Hematopoietic multipotent progenitor cell treated with erythropoietin and hydrocortisone succinate and interleukin-3 and kit ligand, for 8 days (in vitro differentiated cells): ENCODE results near the gene MAD2L1.
"Not testable (repeated sequence)": the region's sequence is repeated elsewhere in the genome, so short reads cannot be mapped to it uniquely, and the experiment has no call there.

Source experiments
- DNase-seq: peaks from one replicate; pipeline ENCODE4 v3.0.0-alpha.2; 2015

Gene MAD2L1

DNA sequence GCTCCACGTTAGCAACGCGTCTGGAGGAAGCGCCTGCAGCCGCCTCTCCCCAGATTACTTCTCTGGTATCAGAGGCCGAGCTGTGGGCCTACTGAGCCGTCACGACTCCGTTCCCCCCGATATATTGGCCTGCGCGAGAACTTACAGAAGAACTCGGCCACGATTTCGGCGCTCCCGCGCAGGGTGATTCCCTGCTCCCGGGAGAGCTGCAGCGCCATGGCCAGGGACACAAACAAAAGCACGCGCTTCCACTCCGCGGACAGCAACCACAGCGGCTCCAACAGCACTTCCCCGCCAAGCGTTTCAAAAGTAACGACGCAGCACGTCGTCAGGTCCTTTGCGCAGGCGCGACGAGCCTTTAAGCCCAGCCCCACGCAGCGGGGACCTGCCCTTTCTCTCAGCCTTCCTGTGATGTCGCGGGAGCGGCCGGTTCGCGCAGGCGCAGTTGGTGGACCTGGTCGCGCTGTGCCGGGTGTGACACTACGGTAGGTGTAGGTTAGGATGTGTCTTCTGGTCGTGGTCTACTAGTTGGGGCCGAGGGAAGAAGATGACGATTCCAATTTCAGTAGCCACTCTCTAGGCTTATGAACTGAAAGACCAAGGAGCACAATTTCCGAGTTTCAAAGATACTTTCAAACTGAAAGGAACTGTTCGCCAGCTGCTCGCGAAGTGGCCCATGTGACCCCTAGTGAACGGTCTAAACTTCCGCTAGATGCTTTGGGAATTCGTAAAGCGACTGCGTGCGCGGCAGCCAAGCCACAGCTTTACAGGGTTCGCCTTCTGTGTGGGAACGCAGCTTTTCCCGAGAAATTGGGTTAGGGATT, at the start of gene MAD2L1:
TSS of gene MAD2L1 (minus strand) at position 332 of the 824 bp plus-strand sequence. CDS start at position 218, 114 bp downstream.
- DNase-seq: peak; percentile 99

DNA sequence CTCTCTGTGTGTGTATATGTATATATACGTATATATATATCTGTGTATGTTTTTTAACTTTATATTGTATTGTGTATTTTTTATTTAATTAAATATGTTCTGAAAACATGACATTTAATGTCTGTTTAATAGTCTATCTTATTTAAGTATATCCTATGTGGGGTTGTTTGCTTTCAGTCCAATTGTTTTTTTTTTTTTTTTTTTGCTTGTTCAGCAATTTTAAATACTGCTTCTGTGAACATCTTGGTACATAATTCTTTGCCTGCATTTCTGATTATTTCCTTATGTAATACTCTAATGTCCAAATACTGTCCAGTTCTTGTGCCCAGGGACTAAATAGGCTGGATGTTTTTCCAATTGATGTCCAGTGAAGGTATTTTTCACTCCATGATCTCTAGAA, 45.1 kb upstream of the MAD2L1 start:
- no peak for DNase-seq

DNA sequence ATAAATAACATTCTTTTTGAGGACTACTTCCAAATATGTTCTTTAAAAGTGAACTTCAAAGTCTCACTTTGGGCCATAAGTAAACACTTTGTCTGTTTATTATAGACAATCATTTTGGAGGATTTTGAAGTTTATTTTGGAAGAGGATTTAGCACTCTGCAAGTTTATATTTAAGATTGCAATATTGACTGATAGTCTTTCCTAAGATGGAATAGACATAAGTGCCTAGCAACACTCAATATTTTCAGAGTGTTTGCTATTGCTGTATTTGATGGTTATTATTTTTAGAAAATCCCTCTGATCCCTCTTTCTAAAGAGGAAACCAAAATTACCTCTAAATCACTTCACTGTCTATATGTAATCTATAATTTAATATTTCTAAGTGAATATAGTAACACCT, 42.8 kb upstream of the MAD2L1 start:
- DNase-seq: no peak

DNA sequence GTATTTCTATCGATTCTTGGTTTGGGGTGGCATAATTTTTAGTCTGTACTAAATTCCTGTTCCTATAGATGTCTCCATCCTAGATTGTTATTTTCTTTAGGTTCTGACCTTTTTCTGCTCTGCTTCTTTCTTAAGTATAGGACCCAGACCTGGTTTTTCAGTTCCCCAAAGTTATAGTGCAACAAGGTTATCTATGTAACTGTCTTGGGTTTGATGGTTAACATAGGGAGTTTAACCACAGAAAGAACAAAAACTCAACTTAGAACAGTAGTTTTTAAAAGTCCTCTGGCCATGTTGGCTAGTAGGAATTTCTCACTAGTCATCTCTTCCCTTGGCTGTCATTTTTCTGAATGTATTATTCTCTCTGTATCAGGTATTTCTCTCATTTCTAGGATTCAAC, 38.8 kb upstream of the MAD2L1 start:
- DNase-seq: no peak

DNA sequence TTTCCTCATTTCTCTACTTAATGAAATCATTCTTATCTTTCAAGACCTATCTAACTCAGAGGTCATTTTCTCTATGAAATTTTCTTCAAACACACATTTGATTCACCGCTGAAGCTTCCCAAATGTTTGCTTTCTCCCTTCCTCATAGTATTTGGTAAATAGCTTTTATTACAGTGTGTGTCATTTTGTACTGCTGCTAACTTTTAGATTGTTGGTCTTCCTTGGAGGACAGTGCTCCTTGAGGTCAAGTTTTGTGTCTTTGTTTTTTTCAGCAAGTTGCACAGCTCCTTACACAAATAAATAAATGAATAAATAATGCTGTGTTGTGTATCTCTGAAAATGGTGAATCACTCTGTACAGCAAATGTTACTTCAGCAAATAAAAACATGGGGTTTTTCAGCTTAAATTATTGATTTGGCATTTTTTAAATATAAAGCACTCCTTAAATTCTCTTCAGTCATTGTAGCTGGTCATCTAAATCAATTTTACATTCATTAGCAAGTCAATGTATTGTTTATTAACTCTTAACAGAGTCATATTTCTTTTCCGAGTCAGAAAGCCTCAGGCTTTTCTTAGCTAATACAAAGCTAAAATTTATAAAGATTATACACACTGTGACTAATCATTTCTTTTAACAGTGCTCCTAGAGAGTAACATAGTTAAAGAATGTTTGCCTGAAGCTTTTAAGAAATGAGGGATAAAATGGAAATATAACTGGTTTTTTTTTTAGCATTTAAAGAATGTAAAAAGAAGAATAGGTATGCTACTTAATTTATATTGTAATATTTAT, 30.1 kb upstream of the MAD2L1 start:
- no peak for DNase-seq

DNA sequence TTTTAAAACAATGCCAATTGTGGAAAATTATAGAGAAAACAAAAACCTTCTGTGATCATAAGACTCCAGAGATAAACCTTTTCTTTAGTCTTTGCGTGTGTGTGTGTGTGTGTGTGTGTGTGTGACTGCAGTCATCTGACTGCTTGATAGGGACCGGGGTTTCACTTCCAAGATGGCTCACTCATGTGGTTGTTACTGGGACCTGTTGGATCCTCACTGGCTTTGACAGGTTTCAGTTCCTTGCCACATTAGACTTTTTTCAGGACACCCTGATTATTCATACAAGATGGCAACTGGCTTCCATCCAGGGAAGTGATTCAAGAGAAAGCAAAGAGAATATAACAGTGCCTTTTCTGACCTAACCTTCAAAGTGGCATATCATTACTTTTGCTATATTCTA, 21.9 kb upstream of the MAD2L1 start:
- DNase-seq: no peak

DNA sequence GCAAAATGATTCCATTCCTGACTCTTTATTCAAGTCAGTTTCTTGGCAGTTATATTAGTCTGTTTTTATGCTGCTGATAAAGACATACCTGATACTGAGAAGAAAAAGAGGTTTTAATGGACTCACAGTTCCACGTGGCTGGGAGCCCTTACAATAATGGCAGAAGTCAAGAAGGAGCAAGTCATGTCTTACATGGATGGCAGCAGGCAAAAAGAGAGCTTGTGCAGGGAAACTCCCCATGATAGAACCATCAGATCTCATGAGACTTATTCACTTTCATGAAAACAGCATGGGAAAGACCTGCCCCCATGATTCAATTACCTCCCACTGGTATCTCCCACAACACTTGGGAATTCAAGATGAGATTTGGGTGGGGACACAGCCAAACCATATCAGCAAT, 21.4 kb upstream of the MAD2L1 start:
- not testable (repeated sequence) for DNase-seq

DNA sequence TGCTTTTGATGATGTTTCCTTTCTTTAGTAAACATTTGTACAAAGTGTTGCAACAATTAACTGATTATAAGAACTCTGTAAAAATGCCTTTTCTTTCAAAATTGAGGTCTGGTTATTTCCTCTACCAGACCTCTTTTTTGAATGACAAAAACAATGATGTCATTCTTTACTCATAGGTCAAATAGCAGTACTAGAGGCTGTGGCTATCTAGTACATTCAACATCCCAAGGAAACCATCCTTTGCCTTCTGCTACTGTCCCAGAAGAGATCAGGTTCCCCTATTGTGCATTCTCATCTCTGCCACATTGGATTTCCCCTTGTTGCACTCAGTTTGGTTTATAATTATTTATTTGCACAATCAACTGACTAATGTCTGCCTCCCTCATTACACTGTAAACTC, 19.1 kb upstream of the MAD2L1 start:
- no peak for DNase-seq

DNA sequence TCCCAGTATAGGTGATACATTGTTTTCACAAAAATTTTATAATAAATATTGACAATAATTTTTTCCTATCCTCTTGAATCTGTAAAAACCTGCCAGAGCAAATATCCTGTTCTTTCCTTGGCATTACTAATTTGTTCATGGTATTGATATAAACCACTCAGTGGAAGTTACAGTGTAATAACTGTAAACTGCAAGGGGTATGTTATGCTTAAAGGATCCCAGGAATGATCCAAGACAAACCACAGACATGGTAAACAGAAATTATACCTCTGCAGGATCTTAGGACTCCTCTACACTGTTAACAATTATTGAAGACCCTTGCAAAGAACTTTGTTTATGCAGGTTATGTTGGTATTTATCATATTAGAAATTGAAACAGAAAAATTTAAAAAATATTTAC, 17.7 kb upstream of the MAD2L1 start:
- DNase-seq: no peak

DNA sequence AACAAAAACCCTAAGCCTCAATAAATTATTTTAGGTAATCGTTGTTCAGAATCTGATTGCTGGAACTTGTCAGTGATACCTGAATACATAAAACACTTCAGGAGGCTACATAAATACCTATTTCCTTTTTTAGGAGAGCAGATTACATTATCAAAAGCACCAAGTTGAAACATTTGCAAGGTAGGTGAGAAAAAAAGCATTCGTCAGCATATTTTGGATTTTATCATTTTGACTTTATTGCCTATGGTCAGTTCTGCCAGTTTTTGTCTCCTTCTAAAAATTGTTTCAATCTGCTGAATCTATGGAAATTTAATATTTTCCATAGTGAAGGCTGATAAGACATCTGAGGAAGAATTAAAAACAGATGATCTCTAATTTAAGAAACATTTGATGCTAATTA, 16.5 kb upstream of the MAD2L1 start:
- DNase-seq: no peak

DNA sequence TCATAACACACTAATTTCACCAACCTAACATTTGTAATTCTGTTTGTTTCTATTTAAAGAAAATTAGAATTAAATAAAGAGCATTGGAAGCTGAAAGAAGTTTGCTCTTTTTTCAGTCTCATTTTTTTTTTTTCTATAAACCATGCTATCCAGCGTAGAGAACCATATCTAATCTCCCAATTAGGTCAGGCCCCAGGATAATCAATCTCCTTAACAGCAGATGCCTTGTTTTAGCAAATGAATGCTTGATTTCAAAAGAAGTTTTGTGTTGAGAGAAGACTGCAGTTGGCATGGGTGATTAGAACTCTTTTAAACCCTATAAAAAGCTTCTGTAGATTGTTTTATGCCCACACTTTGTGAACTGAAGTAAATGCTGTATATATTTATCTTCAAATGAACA, 15.6 kb upstream of the MAD2L1 start:
- no peak for DNase-seq

DNA sequence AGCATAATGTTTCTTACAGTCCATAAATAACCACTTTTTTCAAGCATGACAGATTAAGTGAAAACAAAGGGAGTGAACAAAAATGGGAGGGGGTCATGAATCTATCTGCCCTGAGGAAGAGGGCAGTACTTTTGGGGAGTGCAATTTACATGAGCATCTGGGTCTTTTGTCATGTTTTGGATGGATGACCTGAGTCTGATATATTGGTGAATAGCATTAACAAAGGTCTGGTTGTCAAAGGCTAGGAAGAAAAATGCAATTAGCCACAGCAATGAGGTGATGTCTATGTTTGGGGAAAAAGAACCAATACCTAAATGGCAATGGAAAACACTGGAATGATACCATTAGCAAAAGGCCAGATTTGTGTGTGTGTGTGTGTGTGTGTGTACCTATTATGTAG, 15.1 kb upstream of the MAD2L1 start:
- no peak for DNase-seq

DNA sequence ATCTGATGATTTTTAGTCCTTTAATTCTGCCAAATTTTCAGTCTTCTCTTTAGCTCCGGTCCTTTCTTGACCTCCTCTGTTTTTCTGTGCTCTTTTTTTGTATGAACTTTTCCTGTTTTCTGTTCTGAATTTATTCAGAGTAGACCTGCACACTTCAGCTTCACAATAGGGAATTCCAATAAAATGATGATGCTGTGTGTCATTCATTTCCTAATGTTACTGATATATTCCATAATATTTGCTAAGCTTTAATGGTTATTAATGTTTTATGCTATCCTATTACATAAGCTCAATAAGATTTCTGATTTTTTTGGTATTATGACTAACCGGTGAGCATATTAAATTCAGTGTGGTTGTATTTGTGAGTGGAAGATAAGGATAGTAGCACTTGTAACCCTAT, 13.9 kb upstream of the MAD2L1 start:
- DNase-seq: no peak

DNA sequence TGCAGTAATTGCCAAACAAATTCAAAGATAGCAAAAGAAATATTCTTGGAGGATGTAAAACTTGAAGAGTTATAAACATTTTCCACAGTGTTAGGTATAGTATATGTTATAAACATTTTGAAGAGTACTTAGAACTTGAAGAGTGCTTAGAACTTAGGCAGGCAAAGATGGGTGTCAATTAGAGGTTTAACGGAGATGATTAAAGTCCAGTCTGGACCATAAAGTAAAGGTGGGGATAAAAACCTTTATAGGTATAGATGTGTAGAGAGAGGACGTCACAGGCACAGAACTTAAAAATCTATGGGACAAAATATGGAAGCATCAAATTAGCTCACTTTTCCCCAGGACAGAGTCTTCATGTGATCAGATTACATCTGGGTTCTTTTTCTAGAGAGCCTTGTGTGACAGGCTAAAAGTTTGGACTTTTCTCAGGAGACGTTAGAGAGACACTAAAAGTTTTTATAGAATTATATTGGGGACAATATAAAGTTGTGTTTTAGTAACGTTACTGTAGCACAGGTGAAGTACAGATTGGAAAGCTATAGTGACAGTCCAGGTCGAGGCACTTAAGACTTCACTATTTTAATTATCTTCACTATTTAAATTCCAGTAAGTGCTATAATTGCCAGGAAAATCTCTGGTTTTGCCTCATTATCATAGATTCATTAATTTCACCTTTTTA, 13.3 kb upstream of the MAD2L1 start:
- no peak for DNase-seq

DNA sequence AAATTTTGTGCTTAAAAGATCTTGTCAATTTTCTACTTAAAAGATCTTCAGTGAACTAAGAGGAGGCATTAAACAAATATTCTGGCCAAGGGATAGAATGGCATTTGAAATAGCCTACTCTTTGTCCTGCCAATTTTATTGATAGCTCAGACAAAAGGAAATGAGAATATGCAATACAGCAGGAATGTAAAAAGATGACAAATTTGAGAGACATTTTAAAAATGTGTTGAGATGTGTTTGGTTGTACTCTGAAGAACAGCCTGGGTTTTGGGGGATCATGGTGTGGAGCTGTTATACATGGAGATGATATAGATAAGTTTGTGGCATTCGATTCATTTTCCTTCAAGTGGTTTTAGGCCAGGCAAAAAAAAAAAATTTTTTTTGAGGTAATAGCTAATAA, 11.6 kb upstream of the MAD2L1 start:
- no peak for DNase-seq

DNA sequence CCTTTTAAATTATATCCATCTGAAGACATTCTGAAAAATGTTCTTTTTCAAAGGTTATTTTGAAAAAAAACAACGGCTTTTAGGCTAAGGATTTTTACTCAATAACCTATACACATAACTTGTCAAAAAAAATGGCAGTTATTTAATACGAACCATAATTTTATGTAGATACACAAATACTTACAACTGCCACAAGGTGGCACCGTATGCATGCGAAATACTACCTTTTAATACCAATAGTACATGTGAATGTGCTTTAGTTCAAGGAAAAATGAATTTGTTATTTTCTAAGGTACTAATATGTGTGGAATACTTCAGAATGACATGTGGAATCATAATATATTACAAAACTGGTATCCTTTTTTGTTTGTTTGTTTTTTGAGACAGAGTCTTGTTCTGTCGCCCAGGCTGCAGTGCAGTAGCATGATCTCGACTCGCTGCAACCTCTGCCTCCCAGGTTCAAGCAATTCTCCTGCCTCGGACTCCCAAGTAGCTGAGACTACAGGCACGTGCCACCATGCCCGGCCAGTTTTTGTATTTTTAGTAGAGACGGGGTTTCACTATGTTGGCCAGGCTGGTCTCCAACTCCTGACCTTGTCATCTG, 4.6 kb upstream of the MAD2L1 start:
- peak; percentile 81 for DNase-seq

DNA sequence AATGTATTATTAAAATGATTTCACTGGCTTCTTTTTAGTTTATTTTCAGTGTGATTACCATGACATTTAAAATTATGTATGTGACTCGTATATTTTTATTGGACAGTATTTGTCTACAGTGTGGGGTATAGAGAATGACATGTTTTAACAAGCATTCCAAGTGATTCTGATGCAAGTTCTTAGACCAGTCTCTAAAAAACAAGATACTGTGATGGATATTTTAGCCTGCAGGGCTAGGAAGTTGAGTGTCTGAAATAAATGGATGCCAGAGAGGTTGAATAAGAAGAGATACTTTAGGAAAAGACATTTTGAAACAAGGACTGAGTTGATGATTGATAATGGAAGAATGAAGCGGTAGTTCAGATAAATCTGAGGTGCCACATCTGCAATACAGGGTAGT, 3.5 kb upstream of the MAD2L1 start:
- DNase-seq: no peak

DNA sequence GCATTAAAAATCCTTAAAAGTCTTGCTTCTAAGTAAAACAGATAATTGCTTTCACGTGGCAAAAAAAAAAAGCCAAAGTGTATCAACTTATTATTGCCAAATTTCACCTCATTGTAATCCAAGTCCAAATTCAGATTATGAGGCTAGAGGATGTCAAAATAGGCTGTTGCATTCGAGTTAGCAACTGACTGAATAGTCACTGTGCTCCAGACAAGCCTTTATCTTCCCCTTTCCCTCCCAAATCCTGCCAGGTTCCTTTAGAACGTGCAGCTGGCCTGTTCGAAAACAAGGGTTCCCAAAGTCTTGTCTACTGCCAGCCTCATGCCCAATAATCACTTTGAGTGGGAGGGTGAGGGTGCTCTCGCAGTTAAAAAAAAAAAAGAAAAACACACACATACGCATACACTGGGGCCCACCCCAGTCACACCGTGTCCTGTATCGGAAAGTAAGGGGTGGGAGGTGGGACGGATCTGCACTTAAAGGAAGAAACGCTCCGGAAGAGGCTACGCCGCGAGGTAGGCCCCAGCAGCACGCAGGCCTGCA, 603 bp downstream of the MAD2L1 start:
- DNase-seq: peak; percentile 77

DNA sequence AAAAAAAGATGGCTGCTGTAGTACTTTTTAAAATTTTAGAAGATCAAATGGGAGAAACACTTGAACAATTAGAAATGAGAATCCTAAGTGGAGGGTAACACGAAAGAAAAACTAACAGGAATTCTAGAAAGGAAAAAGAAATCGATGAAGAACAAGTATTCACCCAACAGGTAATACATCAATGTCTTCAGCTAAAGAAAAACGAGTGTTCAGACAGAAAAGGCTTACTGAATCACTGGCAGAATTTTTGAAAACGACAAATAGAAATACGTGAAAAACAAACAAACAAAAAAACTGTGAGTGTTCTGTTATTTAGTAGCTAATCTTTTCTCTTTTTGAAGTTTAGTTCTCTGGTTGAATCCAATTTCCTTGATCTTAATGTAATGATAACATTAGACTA, 1.8 kb downstream of the MAD2L1 start:
- no peak for DNase-seq

DNA sequence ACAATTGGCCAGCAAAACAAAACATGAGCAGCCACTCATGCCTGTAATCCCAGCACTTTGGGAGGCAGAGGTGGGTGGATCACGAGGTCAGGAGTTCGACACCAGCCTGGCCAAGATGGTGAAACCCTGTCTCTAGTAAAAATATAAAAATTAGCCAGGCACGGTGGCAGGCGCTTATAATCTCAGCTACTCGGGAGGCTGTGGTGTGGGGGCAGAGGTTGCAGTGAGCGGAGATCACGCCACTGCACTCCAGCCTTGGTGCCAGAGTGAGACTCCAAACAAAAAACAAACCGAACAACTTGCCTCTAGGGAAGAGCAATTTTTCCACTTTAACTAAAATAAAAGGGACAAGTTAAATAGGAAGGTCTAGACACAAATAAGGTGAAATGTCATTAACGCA, 2.9 kb downstream of the MAD2L1 start:
- DNase-seq: not testable (repeated sequence)

DNA sequence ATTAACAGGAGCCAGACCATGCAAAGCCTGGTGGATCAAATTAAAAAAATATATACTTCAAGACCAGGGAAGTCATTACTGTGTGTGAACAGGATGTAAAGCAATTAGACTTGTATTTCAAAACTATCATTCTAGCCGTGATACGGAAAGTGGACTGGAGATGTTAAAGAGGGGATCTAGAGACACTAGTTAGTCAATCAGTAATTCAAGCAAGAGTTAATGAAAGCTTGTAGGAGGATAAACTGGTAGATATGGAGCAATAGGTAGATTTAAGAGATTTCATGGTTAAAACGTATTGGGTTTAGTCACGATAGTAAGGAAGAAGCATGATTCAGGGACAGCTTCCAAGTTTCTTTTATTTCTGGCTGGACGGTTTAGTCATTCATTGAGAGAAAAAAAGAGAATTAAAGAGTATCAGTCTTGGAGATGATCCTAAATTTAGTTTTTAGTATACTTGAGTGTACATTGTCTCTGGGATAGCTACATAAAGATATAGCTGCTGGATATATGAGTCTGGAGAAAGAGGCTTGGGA, 3.9 kb downstream of the MAD2L1 start:
- DNase-seq: no peak

DNA sequence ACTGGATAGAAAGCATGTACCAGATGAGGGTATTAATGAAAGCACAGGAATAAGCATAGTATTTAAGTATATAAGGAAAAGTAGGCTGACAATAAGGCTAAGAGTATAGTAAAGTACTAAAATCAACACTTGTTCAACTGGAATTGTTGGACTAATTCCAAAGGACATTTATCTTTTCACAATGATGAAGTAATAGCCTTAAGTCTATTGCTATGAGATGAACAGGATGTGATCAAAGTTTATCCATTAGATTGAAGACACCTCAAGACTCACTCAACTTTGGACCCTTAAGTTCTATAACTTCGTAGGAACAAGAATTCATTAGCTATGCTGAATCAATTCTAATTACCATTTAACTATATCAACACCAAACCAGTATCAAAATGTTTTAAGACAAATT, 7.6 kb downstream of the MAD2L1 start:
- no peak for DNase-seq

DNA sequence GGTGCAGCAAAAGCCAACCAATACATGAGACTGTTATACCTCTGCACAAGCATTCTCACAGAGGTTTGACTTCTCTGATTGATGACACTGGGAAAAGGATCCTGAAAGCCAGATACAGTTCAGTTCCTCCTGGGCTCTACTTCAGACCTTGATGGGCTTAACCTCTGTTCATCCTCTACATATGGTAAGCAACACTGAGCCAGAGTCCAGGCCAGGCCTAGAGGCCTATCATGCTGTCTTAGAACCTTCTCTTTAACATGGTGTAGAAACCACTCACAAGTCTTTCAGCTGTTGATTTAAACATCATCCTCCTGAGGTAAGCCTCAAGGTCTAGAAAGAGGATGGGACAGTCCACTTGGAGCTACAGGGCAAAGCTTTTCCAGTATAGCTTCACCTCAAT, 9.2 kb downstream of the MAD2L1 start:
- no peak for DNase-seq
